IPS-NIHi11 (cell line): ENCODE measurements around the gene NRIP2.

Source experiments
- DNase-seq: peaks from one replicate; pipeline ENCODE4 v3.0.0; 2012; ENCODE audit warnings: mixed read lengths, low spot score

The NRIP2 gene

DNA sequence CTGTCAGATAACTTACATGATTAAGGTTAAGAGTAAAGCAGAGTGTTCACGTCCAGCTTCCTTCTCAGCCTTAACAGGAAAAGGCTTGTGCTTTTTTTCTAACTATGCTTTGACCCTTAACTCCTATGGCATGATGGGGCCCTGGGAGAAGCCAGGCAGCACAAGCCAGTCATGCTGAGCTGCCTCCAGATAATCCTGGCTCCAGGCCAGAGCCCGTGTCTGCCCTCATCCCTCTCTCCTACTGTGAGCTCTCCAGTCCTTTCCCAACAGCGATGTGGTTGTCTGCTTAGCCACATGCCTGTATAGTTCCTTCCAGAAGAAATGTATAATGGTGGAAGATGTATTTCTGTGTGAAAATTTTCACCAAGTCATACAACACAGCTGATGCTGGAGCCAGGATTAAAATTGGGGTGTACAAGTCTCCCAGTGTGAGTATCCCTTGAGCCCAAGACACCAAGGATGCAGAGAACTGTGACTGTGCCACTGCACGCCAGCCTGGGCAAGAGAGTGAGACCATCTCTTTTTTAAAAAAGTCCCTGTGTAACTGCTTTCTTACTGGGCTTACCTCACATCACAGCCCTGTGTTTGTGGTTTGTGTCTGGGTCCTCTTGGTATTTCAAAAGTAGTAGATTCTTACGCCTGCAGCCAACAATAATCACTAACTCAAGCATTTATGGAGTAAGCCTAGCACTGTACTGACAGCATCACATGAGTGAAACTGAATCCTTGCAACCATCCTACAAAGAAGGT lies 30.3 kb downstream of the NRIP2 start:
- DNase-seq = no peak

DNA sequence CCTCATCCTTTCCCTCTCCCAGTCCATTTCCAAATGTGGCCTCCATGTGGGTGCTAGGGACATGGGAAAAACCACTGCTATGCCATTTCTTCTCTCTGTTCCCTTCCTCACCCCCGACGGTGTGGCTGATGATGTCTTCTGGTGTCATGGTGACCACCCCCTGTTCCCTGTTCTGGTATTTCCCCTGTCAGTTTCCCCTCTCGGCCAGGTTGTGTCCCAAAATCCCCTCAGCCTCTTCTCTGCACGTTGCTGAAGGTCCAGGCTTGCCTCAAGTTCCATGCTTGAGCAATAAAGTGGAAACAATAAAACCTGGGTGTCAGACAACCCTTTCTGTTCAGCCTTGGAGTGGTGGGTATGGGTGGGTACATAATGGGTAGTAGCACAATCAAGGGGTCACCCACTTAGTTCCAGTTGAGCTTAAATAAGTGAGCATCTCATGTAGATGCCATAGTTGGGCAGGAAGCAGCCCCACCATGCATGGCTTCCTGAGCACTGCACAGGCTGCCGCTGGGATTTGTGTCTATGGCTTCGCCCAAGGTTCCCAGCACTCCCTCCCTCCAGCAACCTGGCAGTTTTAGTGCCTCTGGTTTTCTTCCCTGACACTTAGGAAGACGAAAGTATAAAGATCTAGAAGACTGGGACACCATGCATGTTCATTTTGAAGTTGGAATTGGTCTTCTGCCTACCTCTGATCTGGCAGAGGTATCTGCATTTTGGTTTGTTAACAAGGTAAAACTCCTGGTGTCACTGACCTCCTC lies 31.0 kb downstream of the NRIP2 start:
- no peak for DNase-seq

DNA sequence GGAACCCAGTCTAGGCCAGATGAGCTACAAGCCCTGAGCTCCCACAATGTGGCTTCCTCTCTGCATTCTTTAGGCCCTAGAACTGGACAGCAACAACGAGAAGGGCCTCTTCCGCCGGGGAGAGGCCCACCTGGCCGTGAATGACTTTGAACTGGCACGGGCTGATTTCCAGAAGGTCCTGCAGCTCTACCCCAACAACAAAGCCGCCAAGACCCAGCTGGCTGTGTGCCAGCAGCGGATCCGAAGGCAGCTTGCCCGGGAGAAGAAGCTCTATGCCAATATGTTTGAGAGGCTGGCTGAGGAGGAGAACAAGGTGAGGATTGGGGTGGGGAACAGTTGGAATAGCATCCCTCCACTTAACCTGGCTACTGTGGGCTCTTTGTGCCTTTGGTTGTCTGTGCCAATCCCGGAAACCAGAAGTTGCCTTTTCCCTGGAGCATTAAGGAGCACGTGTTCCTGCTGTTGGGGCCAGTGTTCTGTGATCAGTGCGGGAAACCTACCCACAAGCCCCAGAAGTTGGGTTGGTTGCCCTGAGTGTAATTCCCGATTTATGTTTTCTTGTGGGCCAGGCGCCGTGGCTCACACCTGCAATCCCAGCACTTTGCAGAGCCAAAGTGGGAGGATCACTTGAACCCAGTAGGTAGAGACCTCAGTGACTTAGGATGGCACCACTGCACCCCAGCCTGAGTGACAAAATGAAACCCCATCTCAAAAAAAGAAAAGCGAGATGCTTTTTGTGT lies 33.6 kb downstream of the NRIP2 start:
- DNase-seq = no peak

DNA sequence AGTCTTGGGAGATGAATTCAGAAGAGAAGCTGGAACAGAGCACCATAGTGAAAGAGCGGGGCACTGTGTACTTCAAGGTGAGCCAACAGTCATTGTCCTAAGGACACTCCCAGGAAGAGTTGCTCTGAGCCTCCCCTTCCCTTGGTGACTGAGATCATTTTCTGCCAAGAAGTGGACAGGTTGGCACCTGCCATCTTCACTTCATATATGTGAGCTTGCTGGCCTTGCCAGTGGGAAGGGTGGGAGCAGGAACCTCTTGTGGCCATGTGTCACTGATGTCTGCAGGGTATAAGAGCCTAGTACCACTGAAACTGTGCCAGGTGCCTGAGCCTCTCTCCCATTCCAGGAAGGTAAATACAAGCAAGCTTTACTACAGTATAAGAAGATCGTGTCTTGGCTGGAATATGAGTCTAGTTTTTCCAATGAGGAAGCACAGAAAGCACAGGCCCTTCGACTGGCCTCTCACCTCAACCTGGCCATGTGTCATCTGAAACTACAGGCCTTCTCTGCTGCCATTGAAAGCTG lies 34.7 kb downstream of the NRIP2 start:
- no peak for DNase-seq

DNA sequence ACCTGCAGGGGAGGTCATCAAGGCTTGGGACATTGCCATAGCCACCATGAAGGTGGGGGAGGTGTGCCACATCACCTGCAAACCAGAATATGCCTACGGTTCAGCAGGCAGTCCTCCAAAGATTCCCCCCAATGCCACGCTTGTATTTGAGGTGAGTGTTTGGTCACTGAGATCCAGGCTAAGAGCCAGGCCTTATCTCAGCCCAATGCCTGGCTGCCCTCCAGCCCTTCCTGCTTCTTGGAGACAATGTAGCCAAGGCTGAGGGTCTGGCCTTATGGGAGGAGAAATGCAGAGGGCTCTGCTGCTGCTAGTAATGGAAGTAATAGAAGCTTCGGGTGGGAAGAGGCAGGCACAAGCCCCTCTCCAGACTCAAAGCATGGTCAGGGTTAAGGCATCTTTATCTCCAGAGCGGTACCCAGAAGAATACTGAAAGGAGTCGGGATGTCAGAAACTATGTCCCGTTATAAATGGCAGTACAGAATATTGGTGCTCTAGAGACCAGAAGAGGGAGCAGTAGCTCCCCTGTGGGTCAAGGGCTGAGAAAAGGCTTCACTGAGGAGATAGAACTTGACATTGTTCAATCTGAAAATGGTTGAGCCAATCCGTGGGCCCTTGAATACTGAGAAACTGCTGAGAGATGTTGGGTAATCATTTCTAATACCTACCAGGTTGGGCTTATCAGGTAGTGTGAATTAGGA lies 37.0 kb downstream of the NRIP2 start:
- DNase-seq = no peak

DNA sequence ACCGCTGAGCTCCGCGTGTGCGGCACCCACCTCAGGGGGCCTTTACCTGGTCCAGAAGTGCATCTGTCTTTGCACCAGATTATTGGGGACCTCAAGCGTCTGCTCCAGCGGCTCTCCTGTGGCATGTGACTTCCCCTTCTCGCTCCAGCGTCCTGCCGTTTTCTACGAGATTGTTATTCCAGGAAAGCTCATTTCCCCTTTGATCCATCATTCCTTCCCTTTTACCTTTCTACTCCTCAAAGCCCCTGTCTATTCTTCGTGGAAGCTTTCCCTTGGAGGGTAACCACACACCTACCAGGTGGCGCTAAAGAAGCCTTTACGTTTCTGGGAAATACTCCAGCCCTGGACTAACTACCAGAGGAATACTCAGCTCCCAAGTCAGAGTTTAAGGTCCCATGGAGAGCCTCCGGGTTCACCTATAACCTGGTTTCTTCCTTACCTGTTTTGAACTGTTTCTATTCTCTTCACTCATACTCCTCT lies 38.6 kb downstream of the NRIP2 start:
- DNase-seq = no peak

DNA sequence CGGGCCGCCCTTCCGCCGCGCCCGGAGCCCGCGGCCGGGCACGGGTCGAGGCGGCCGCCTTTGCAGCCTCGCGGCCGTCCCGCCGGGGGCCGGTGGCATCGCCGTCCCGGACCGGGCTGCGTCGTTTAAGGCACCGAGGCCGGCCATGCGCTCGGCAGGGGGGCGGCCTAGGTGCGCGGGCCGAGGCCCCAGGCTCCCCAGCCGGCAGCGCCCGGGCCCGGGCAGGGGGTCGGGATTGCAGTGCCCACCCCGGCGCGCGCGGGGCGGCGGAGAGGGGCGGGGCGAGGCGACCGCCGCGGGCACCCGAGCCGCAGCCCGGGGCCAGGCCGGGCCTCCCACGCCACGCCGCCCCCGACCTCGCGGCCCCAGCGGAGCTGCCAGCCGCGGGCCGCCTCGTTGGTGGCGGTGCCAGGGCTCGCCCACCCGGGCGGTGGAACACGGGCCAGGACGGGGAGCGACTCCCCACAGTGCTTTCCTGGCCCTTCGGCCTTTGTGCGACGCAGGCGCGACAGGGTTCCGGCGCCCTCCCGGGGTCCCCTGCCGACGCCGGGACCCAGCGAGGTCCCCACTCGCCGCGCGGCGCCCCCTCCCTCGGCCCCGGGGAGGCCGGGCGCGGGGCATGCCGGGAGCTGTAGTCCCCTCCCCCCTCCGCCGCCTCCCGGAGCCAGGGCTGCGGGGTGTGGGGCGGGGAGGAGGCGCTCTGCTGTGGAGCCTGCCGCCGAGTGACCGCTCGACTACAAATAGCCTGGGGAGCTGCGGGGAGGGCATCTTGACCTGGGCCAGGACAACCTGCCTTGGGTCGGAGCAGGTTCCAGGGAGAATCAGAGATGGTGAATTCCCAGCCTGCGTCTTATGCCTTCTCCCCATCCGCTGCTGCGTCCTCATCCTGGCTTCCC lies 39.3 kb downstream of the NRIP2 start:
- DNase-seq = peak; percentile 94

DNA sequence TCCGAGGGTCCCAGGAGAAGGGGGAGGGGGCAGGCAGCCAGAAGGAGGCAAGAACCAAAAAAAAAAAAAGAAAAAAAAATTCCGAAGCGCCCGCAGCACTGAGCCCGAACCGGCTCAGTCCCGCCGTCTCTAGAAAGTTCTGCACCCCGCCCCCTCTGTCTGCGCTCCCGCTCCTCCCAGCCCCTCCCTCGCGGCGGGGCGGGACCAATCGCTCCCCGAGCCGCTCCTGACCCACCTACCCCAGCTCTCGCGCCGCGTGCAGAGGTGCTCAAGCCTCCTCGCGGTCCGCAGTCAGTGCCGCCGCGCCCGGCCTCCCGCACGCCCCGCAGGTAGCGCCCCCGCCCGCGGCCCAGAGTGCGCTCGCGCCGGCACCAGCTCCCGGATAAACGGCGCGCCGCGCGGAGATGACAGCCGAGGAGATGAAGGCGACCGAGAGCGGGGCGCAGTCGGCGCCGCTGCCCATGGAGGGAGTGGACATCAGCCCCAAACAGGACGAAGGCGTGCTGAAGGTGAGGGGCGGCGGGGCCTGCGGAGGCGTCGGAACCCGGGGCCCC lies 40.0 kb downstream of the NRIP2 start, which contains the start of gene FKBP4:
Gene FKBP4, plus strand, starts transcription at position 235 of the 554 bp plus-strand sequence. Its CDS starts 170 bp downstream, at position 405.
- peak; percentile 98 for DNase-seq

DNA sequence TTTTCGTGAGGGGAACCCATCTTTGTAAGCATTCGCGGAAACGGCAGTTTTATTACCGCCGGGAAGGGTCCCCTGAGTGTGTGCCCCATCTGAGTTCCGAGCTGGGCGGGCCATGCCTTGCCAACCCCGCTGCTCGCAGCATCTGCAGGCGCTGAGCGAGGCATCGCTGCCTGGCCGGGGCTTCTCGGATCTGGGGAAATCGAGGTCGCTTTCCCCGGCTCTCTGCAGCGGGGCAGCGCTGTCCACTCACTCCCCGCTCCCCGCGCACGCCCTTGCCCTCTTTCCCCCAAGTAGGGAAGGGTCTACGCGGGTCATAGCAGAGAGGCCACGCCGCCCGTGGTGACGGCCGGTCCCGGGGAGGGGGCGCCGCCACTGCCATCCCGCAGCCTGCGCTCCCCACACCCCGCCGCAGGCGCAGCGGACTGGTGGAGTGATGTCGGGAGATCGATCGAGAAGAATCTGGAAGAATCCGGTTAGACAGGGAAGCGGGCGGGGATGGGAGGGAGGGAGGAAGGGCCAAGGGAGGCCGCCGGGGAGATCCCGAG lies 40.6 kb downstream of the NRIP2 start:
- peak; percentile 82 for DNase-seq

DNA sequence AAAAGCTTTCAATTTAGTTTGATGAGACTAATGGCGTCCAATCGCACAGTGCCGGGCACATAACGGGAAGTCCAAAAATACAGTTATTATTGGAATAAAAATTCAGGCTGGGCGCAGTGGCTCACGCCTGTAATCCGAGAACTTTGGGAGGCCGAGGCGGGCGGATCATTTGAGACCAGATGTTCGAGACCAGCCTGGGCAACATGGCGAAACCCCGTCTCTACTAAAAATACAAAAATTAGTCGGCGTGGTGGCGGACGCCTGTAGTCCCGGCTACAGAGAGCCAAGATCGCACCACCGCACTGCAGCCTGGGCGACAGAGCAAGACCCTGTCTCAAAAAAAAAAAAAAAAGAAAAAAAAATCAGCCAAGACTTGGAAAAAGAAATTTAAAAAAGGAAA lies 41.3 kb downstream of the NRIP2 start:
- no peak for DNase-seq

DNA sequence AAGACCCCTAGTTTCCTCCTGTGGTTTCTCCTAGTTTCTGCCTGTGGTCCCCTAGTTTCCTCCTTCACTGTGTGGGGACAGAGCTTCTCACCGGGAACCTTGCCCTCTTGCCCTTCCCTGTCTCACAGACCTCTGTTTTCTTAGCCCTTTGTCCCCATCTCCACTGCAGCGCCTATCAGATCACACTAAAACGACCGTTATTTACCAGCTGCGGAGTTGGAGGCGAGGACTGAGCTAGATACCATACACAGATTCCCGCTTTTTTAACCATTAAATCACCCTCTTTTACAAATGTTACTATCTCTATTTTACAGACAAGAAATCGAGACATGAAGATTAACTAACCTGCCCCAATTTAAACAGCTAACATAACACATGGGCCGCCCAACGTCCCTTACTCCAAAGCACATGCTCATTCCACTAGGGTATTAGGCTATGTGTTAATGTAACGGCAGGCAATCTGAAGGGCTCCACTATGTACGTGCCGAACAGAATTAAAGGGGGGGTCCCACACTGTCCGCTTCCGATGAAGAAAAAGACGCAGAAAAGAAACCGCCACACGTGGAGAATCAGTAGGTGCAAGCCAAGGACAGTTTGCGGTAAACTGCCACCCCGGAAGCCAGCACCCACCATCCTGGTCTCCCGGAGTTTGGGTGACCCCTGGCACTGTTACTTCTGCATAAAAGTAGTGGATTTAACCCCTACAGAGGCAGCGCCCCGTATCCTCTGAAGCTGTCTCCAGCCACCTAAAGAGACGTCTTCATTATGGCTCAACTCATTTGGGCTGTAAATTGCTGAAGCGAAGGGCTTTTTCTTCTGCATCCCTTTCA lies 41.9 kb downstream of the NRIP2 start:
- no peak for DNase-seq

DNA sequence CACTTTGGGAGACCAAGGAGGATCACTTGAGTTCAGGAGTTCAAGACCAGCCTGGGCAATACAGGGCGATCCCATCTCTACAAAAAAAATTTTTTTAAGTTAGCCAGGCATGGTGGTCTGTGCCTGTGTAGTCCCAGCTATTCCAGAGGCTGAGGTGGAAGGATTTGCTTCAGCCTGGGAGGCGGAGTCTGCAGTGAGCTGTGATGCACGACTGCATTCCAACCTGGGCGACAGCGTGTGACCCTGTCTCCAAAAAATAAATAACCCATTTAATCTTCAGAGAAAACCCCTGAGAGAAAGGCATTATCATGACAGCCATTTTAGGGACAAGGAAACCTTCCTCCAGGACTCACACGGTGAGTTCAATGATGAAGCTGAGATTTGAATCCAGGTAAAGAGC lies 43.7 kb downstream of the NRIP2 start:
- DNase-seq = no peak

DNA sequence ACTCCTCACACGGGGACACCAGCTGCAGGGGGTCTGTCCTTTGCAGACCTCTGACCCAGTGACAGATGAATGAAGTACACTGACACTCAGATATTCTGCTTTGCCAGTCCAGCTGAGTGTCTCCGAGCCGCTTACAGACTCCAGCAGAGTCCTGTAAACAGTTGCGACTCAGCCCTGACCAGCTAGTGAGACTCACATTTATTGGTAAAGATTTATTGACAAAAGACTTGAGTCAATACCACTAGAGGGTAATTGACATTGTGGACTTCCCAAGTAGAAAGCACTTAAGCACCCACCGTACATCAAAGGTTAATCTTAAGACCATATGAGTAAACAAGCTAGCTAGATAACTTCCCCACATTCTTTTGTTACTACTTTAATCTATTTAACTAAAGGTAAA lies 49.8 kb downstream of the NRIP2 start:
- DNase-seq = no peak

DNA sequence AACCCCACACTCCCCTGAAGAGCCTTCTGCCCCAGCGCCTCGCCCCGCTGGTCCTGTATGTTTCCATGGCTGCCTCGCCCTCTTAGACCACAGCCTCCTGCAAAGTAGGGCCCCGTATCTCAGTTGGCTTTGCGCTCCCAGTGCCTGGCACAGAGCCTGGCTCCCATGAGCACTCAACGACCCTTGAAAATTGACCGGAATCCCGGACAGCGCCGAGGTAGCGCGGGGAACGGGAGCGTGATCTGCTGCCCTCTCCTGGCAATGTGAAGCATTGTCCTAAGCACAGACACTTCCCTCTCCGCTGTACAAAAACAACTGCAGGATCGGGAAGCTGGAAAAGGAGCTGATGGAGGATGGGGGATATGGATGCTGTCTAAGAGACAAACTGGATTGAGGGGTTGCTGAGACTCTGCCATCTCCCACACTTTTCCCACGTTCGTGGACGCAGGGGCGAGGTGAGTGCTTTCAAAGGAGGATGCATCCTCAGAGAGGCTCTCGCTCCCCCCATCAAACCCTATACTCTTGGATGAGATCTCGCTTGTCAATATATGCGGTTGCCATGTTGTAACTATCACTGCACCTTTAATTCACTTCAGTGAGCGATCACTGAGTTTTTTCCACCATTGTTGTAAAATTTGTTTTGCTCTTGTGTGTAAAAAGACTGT lies 50.8 kb downstream of the NRIP2 start:
- peak; percentile 82 for DNase-seq

DNA sequence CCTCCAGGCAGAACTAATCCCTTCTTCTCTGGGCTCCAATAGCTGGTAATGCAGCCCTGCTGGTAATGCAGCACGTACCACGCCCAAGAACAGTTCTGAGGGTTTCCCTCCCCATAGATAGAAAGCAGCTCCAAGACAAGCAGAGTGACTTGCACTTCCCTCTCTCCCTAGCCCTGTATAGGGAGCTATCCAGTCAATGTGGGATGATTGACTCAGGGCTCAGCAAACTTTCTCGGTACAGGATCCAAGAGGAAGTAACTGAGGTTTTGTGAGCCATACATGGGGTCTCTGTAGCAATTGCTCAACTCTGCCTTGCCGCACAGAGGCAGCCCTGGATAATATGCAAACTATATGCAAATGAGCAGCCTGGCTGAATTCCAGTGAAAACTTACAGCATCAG lies 55.6 kb downstream of the NRIP2 start:
- peak; percentile 31 for DNase-seq

DNA sequence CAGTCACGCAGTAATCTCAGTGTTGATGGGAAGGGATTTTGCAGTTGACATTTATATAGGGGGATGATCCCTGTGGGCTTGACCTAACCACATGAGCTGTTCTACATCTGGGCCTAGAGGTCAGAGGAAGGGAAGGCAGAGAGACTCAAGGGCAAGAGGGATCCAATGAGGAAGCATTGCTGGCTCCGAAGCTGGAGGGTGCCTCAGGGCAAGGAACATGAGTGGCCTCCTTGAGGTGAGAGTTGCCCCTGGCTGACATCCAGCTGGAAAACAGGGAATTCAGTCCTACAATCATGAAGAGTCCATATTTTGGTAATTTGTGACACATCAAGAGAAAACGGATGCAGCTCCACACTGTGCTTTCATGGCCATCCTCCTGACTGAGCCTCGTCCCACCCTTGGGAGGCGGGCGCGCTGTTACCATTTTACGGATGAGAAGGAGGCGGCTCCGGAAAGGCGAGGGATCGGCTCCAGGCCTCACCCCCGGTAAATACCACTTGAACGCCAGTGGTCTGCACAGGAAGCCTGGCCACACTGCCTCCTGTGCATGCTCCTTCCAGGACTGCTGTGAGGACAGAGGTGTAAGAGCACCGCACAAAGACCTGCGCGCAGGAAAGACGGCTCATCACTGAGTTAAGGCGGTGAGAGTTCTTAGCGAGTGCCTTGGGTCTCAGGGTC lies 58.6 kb downstream of the NRIP2 start:
- DNase-seq = no peak

DNA sequence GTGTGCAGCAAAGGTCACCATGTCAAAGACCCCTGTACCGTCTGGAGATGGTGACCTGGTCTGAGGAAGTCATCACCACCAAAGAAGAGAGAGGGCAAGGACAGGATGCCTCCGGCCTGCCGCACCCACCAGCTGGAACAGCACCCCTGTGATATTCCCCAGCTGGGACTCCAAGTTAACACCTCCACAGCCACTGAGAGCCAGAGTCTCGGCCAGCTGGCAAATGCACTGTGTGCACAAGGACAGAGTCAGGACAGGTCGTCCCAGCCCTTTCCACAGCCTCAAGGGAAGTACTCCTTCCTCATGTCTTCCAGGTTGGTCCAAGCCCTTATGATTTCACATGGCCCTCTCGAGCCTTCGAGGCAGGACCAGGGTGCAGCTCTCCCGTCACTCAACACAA lies 59.4 kb downstream of the NRIP2 start:
- DNase-seq = no peak
